HG03354 (cell line): ENCODE data around the gene SLC38A2.
"Not testable (repeated sequence)": the region's sequence is repeated elsewhere in the genome, so short reads cannot be mapped to it uniquely, and the experiment has no call there.

ENCODE experiments used
- ATAC-seq: cut with Tn5 transposase; IDR thresholded peaks from one replicate; pipeline ENCODE4 v1.9.1; 2021; ENCODE audit warnings: mild to moderate bottlenecking; ENCODE audit not compliant: unreplicated experiment, poor library complexity, severe bottlenecking

SLC38A2 gene

DNA sequence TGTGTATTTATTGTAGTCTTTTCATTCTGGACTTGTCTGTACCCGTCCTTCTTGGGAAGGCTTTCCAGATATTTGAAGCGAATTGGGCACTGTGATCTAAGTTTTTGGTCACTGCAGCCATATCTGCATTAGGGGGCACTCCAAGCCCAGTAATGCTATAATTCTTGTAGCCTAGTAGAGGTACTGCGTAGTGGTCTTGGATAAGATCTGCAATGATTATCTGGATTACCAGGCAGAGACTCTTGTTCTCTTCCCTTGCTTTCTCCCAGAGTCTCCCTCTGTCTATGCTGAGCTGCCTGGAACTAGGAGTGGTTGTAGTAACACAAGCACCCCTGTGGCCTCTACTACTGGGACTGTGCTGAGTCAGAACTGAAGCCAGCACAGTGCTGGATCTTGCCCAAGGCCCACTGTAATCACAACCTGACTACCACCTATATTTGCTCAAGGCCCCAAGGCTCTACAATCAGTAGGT, 30.0 kb downstream of the SLC38A2 start:
- no peak for ATAC-seq

DNA sequence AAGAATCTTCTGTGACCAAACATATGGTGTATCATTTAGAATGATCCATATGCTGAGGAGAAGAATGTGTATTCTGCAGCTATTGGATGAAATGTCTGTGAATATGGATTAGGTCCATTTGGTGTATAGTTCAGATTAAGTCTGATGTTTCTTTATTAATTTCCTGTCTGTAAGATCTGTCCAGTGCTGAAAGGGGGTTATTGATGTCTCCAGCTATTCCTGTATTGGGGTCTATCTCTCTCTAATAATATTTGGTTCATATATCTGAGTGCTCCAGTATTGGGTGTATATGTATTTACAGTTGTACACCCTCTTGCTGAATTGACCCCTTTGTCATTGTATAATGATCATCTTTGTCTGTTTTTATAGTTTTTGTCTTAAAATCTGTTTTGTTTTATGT, 33.5 kb downstream of the SLC38A2 start:
- ATAC-seq: no peak

DNA sequence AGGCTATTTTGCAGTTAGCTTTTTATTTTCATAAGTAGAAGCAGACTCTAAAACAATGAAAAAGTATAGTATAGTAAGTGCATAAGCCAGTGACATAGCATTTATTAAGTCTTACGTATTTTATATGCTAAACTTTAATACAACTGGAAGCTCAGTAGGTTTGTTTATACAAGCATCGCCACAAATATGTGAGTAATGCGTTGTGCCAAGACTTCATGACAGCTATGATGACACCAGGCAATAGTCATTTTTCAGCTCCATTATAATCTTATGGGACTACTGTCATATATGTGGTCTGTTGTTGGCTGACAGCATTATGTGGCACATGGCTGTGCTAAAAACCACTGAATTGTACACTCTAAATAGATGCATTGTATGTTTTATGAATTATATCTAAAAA, 40.3 kb downstream of the SLC38A2 start:
- ATAC-seq: no peak

DNA sequence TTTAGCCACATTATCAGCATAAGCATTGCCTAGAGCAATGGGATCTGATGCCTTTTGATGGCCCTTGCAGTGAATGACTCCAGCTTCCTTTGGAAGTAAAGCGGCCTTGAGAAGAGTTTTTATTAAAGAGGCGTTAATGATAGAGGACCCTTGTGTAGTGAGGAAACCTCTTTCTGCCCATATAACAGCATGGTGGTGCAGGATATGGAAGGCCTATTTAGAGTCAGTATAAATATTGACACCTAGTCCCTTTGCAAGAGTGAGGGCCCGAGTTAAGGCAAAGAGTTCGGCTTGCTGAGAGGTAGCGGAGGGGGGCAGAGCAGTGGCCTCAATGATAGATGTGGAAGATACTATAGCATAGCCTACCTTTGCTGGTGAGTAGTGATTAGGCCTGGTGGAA, 47.5 kb downstream of the SLC38A2 start:
- ATAC-seq: not testable (repeated sequence)

DNA sequence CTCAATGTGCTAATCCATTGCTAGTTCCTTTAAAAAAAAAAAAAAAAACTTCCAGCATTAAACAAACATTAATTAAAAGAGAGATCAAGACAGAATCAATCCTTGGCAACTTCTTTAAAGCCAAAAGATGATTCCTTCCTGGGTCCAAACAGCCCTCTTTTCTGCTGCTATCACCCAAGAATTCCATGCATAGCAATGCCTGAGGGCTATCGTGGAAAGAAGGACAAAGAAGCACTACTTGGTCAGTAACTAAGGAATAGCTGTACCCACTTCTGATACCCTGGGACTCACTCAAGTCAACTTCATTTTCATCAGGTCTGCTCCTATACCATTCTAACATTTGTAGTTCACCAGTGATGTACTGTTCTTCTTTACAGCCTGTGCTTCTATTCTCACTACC, 51.8 kb downstream of the SLC38A2 start:
- no peak for ATAC-seq

DNA sequence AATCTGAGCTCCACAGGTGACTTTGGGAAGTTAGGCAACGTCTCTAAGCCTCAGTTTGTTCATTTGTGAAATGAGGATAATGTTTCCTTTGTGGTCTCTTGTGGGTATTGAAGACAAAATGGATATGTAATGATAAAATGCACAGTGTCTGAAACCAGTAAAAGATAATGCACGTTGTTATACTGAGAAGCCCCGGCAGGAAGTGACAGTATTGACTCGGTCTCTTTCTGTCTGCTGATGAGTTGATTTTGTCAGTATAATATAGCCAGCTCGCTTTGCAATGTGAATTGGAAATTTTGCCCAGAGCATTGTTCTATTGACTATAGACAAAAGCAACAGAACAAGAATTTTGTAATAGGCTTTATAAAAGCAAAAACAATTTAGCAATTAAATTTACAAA, 54.5 kb downstream of the SLC38A2 start:
- no peak for ATAC-seq
